ENCODE measurements around the gene TMEM255B.

TMEM255B gene

GRCh38 chr13:113774177-113775107, 15.4 kb downstream of the TMEM255B start:
- no peak for TF ChIP-seq CTCF (IDR thresholded peaks at IDR 0.05; ENCODE audit: low read depth, low read length, missing control alignments)
- no peak for DNase-seq (ENCODE audit: low read depth)
- H3K4me3 ChIP-seq (ENCODE audit: low read depth, low read length), result no peak overlapping the region
- in situ Hi-C loops (cut with HindIII; ENCODE audit: low sequenced_read_pairs), result no loop called here

GRCh38 chr13:113775451-113776145, 16.6 kb downstream of the TMEM255B start:
- H3K4me3 ChIP-seq (ENCODE audit: low read depth, low read length), result no peak overlapping the region
- TF ChIP-seq CTCF (IDR thresholded peaks at IDR 0.05; ENCODE audit: low read depth, low read length, missing control alignments), result no peak
- no peak for DNase-seq (ENCODE audit: low read depth)
- in situ Hi-C loops (cut with HindIII; ENCODE audit: low sequenced_read_pairs), result no loop called here

GRCh38 chr13:113776231-113777125, 17.5 kb downstream of the TMEM255B start:
- no peak for DNase-seq (ENCODE audit: low read depth)
- in situ Hi-C loops (cut with HindIII; ENCODE audit: low sequenced_read_pairs), result no loop called here
- no peak overlapping the region for H3K4me3 ChIP-seq (ENCODE audit: low read depth, low read length)
- no peak for TF ChIP-seq CTCF (IDR thresholded peaks at IDR 0.05; ENCODE audit: low read depth, low read length, missing control alignments)

- in situ Hi-C loops (cut with HindIII; ENCODE audit: low sequenced_read_pairs), result no loop called here
- no peak for DNase-seq (ENCODE audit: low read depth)
- no peak overlapping the region for H3K4me3 ChIP-seq (ENCODE audit: low read depth, low read length)
- no peak for TF ChIP-seq CTCF (IDR thresholded peaks at IDR 0.05; ENCODE audit: low read depth, low read length, missing control alignments)
Observed at GRCh38 chr13:113777311-113778260, 18.6 kb downstream of the TMEM255B start.

GRCh38 chr13:113781571-113781970, 22.5 kb downstream of the TMEM255B start:
- no peak overlapping the region for H3K4me3 ChIP-seq (ENCODE audit: low read depth, low read length)
- in situ Hi-C loops (cut with HindIII; ENCODE audit: low sequenced_read_pairs), result no loop called here
- peak; percentile 2 for TF ChIP-seq CTCF (IDR thresholded peaks at IDR 0.05; ENCODE audit: low read depth, low read length, missing control alignments)
- no peak for DNase-seq (ENCODE audit: low read depth)
